ENCODE data around the gene SH3BP4. TPM values are rescaled to one million over a fixed set of nuclear protein-coding genes. Genes with fewer than 3 reads are reported as not detected.

Gene SH3BP4
- total and polyA plus RNA-seq, 2 of the 13 experiments (the other 11 are each of a cell fraction or from before 2014, with no cell fraction given): 34.6 to 99.1 TPM

DNA sequence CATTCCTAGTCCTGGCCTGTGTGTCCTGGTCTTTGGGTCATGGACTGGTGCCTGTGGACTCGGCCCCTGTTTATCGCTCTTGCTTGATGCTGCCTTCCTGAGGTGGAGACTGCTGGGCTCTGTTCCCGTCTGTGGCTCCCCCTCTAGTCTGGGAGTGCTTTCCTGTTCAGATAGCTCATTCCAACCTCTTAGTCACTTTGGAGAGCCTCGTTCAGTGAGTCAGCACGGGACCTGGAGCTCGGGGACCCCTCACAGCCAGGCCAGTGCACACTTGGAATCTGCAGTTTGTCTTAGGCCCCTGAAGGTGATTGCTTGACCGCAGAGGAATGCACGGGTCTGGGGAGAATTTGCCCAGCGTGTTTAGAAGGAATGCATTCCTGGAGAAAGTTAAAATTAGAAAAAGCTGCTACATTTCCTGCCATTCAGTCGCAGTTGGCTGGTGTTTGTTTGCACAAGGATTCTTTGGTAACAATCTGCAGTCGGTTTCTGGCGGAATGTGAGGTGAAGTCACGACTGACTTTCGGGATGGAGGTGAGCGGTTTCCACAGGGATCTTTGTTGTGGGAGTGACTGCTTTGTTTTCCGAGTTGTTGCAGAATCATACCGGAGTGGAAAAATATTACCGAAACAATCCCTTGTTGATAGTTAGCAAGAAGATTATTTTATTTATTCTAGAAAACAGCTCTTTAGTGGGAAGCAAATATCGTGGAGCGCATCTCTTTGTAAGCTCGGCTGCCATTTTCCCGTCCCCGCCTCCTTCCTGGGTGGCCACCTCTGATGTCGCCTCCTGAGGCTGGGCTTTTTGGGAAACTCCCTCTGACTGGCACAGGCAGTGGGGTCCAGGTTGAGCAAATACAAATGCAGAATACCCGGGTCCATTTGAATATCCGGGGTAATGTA is 29.6 kb downstream of the SH3BP4 start (continued):
- TF ChIP-seq, protein P1, sequence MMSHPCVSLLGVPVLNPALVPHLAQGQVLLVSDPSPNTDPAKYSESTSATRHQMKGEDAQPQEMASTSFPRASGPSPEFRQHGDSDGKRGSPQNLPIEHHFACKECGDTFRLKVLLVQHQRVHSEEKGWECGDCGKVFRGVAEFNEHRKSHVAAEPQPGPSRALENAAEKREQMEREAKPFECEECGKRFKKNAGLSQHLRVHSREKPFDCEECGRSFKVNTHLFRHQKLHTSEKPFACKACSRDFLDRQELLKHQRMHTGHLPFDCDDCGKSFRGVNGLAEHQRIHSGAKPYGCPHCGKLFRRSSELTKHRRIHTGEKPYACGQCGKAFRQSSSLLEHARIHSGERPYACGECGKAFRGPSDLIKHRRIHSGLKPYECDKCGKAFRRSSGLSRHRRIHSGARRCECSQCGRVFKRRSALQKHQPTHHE (CRISPR knock-in tag; IDR thresholded peaks at IDR 0.05; ENCODE audit: borderline replicate concordance): no peak
- 0 out of 2 replicates have a peak, but pooled peaks have one; percentile 32 for TF ChIP-seq CBX2 (IDR thresholded peaks at IDR 0.05; ENCODE audit: low read depth, low read length)
- TF ChIP-seq CBX2 (CRISPR knock-in tag; IDR thresholded peaks at IDR 0.05; ENCODE audit: low read depth): no peak
- TF ChIP-seq ERF (CRISPR knock-in tag; IDR thresholded peaks at IDR 0.05): no peak
- TF ChIP-seq SAP130 (CRISPR knock-in tag; IDR thresholded peaks at IDR 0.05; ENCODE audit: low read depth): peak; percentile 83
- TF ChIP-seq HOXA3 (CRISPR knock-in tag; IDR thresholded peaks at IDR 0.05): peak; percentile 49; the same call in 1 of the 2 replicates
- peak; percentile 51; the same call in 1 of the 2 replicates for TF ChIP-seq ZNF644 (CRISPR knock-in tag; IDR thresholded peaks at IDR 0.05; ENCODE audit: low read depth)
- TF ChIP-seq CHCHD3 (CRISPR knock-in tag; IDR thresholded peaks at IDR 0.05): no peak
- TF ChIP-seq SP1 (IDR thresholded peaks at IDR 0.05): no peak
- TF ChIP-seq SP1 (CRISPR knock-in tag; IDR thresholded peaks at IDR 0.05): peak; percentile 30; the same call in 1 of the 2 replicates
- TF ChIP-seq, protein P2, sequence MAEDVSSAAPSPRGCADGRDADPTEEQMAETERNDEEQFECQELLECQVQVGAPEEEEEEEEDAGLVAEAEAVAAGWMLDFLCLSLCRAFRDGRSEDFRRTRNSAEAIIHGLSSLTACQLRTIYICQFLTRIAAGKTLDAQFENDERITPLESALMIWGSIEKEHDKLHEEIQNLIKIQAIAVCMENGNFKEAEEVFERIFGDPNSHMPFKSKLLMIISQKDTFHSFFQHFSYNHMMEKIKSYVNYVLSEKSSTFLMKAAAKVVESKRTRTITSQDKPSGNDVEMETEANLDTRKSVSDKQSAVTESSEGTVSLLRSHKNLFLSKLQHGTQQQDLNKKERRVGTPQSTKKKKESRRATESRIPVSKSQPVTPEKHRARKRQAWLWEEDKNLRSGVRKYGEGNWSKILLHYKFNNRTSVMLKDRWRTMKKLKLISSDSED (CRISPR knock-in tag; IDR thresholded peaks at IDR 0.05): no peak
- TF ChIP-seq, protein P3, sequence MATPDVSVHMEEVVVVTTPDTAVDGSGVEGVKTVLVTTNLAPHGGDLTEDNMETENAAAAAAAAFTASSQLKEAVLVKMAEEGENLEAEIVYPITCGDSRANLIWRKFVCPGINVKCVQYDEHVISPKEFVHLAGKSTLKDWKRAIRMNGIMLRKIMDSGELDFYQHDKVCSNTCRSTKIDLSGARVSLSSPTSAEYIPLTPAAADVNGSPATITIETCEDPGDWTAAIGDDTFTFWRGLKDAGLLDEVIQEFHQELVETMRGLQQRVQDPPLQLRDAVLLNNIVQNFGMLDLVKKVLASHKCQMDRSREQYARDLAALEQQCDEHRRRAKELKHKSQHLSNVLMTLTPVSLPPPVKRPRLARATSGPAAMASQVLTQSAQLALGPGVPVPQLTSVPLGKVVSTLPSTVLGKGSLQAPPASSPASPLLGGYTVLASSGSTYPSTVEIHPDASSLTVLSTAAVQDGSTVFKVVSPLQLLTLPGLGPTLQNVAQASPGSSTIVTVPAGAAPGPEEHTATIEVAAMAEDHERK (CRISPR knock-in tag; IDR thresholded peaks at IDR 0.05; ENCODE audit: low read depth): no peak
- no peak for TF ChIP-seq HOXA9 (CRISPR knock-in tag; IDR thresholded peaks at IDR 0.05; ENCODE audit: borderline replicate concordance)
- TF ChIP-seq, protein P4, sequence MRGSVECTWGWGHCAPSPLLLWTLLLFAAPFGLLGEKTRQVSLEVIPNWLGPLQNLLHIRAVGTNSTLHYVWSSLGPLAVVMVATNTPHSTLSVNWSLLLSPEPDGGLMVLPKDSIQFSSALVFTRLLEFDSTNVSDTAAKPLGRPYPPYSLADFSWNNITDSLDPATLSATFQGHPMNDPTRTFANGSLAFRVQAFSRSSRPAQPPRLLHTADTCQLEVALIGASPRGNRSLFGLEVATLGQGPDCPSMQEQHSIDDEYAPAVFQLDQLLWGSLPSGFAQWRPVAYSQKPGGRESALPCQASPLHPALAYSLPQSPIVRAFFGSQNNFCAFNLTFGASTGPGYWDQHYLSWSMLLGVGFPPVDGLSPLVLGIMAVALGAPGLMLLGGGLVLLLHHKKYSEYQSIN (CRISPR knock-in tag; IDR thresholded peaks at IDR 0.05; ENCODE audit: borderline replicate concordance): no peak
- no peak for TF ChIP-seq ZNF776 (CRISPR knock-in tag; IDR thresholded peaks at IDR 0.05)
- TF ChIP-seq ATAD3A (CRISPR knock-in tag; IDR thresholded peaks at IDR 0.05): no peak
- no peak for TF ChIP-seq ZNF607 (CRISPR knock-in tag; IDR thresholded peaks at IDR 0.05; ENCODE audit: borderline replicate concordance)
- TF ChIP-seq ATF7 (IDR thresholded peaks at IDR 0.05): no peak
- TF ChIP-seq ATF7 (CRISPR knock-in tag; IDR thresholded peaks at IDR 0.05): peak; percentile 36; the same call in 1 of the 2 replicates
- TF ChIP-seq ZNF546 (CRISPR knock-in tag; conservative IDR thresholded peaks at IDR 0.05): no peak
- no peak; the same call in 1 of the 2 replicates for TF ChIP-seq CBX5 (CRISPR knock-in tag; IDR thresholded peaks at IDR 0.05; ENCODE audit: borderline replicate concordance)
- peak; percentile 63; the same call in 1 of the 2 replicates for TF ChIP-seq FOXA3 (CRISPR knock-in tag; IDR thresholded peaks at IDR 0.05)
- TF ChIP-seq TBP (CRISPR knock-in tag; IDR thresholded peaks at IDR 0.05): no peak
- TF ChIP-seq TCF7L2 (IDR thresholded peaks at IDR 0.05; ENCODE audit: low read depth, low read length): no peak
- no peak; the same call in 1 of the 2 replicates for TF ChIP-seq ZNF274 (CRISPR knock-in tag; IDR thresholded peaks at IDR 0.05)
- peak; percentile 22; the same call in 1 of the 2 replicates for TF ChIP-seq KDM1A (CRISPR knock-in tag; IDR thresholded peaks at IDR 0.05)
- no peak for TF ChIP-seq ZNF335 (CRISPR knock-in tag; IDR thresholded peaks at IDR 0.05)
- TF ChIP-seq ZSCAN21 (CRISPR knock-in tag; IDR thresholded peaks at IDR 0.05; ENCODE audit: borderline replicate concordance): no peak

All from HepG2 (cell line).